NCI-H2029 (cell line): ENCODE results near the gene ZBTB46.

Source experiments
- DNase-seq: peaks from one replicate; lab custom pipeline; 2025; lab: John Stamatoyannopoulos, UW

ZBTB46 gene

DNA sequence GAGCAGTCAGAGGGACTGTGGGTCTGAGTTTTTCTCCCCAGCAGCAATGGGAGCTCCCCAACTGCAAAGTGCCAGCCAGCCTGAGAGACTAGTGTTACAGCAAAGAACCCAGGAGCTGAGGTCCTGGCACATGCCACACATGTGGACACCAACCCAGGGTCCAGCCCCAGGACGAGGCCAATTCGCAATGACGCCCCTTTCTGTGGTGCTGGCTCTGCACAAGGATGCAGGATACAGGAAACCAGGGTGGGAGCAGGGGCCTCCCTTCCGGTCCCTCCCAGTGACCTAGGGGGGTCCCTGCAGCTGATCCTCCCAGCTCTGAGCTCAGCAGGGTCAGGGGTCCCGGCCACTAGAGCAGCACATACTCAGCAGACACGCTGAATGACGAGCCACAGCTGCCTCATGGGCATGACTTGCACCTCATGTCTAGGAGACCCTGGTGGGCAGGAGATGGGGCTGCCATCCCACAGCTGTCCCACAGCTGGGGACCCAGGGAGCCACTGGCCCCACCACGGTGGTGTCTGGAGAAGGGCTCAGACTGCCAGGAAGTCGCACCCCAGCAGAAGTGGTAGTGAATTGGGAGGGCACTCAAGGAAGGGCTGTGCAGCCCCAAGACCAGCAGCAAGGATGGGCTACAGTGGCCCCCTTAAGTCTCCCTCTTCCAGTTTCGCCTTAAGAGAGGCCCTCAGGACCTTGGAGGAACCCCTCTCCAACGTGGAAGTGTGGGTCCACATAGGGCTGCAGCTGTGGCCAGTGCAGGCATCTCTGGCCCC lies 126.9 kb downstream of the ZBTB46 start:
- no peak for DNase-seq

DNA sequence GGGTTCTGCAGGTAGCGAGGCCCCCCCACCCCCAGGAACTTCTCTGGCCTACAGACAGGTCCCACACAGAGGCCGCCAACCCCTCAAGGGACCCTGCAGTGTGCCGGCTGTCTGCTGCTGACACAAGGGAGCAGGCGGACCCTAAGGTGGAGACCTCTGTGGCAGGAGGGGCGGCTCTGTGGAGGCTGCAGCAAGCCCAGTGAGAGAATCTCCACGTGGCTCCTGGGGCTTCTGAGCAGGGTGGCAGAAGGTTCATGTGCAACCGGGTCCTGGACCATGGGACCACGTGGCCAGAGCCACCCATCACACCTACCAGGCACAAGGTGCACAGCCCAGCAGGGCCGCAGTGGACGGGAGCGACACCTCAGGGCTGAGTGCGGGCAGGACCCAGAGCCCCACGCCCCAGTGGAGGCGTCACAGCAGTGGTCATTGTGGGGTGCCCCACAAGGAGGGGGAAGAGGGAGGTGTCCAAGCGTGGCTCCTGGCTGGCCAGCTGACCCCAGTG lies 127.5 kb downstream of the ZBTB46 start:
- DNase-seq = no peak

- DNase-seq = no peak
Observed at GRCh38 chr20:63702751-63703470, 128.2 kb downstream of the ZBTB46 start.

- no peak for DNase-seq
Observed at GRCh38 chr20:63702036-63702665, 128.9 kb downstream of the ZBTB46 start.

DNA sequence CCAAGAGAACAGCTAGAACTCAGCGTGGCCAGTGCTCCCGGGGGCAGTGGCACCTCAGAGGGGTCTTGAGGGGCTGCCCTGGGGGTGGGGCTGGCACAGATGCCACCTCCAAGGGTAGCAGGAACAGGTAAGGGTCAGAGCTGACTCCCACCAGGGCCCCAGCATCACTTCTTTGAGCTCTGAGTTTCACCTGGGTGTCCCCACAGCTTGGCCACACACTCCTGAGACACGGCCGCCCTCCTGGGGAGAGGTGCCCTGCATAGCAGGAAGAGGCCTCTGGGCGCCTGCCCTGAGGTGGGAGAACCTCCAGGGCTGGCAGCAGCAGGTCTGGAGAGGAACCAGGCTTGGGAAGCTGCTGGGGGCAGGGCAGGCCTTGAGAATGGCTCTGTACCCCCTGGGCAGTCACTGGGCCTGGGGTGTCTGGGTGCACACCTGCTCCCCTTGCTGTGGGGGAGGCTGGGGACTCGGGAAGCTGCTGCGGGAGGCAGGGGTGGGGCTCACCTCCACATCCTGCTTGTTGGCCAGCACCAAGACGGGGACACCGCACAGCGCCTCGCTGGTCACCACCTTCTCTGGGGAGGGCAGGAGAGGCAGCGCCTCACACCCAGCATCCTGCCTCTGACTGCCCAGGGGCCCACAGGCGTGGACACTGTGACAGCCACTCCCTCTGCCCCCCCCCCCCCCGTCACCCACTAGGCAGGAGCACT lies 129.6 kb downstream of the ZBTB46 start:
- DNase-seq = no peak

- no peak for DNase-seq
Observed at GRCh38 chr20:63701051-63701328, 130.1 kb downstream of the ZBTB46 start.

GRCh38 chr20:63700199-63701050 lies 130.6 kb downstream of the ZBTB46 start:
- DNase-seq = no peak

DNA sequence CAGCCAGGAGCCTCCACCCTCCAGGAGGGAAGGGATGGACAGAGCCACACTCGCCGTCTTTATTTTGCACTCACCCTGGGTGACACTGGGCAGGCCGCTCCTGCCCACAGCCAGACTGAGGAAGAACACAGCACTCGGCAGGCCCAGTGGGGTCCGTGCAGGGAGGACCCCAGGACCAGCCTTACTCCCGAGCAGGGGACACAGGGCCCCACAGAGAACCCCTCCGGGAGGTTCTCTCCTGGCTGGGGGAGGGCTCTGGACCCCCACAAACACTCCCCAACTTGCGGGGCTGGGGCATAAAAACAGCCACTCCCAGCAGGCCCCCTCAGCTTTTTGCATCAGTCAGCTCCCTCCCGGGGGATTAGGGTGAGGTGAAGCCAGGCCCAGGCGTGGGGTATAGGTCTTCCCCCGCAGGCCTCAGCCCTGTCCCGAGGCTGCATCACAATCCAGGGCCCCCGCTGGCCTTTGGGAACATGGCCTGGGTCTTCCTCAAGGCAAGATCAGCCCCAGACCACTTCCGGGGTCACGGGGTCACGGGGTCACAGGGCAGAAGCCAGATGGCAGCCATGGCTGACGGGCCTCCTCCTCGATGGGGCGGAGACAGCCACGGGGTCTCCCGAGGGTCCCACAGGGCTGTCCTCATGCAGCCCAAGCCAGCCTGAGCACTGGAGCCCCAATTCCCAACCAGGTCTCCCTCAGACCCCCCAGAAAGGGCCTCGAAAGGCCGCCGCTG lies 131.4 kb downstream of the ZBTB46 start:
- no peak for DNase-seq

DNA sequence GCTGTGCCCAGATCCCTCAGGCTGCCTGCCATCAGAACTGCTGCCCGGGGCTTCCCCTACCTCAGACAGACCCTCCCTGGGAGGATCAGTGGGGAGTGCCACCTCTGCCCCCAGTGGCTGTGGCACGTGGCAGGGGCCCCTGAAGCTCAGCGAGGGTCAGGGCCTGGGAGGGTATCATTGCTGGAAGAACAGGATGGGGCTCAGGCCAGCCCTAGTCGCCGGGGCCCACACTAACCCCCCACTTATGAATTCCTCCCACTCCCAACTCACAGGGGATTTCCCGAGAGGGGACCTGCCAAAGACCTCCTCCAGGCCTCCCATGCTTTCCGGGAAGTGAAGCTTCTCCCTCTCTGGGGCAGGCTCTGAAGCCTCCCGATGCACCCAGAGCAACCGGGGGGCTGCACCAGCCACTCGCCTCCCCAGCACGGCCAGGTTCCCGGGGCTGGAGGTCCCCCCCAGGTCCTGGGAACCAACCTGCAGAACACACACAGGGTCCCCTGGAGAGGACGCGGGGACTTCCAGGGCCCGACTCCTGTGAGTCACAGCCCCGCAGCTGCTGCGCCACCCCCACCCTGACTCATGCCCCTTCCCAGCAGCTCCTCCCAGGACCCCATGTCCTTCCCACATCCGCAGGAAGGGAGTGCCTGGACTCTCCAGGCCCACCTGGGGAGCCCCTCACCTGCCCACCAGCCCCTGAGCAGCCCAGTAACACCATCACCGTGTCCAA lies 132.2 kb downstream of the ZBTB46 start:
- DNase-seq = no peak

- DNase-seq = no peak
Observed at GRCh38 chr20:63697868-63698545, 133.1 kb downstream of the ZBTB46 start.

DNA sequence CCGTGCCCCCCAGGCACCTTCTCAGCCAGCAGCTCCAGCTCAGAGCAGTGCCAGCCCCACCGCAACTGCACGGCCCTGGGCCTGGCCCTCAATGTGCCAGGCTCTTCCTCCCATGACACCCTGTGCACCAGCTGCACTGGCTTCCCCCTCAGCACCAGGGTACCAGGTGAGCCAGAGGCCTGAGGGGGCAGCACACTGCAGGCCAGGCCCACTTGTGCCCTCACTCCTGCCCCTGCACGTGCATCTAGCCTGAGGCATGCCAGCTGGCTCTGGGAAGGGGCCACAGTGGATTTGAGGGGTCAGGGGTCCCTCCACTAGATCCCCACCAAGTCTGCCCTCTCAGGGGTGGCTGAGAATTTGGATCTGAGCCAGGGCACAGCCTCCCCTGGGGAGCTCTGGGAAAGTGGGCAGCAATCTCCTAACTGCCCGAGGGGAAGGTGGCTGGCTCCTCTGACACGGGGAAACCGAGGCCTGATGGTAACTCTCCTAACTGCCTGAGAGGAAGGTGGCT lies 133.7 kb downstream of the ZBTB46 start:
- DNase-seq = no peak

DNA sequence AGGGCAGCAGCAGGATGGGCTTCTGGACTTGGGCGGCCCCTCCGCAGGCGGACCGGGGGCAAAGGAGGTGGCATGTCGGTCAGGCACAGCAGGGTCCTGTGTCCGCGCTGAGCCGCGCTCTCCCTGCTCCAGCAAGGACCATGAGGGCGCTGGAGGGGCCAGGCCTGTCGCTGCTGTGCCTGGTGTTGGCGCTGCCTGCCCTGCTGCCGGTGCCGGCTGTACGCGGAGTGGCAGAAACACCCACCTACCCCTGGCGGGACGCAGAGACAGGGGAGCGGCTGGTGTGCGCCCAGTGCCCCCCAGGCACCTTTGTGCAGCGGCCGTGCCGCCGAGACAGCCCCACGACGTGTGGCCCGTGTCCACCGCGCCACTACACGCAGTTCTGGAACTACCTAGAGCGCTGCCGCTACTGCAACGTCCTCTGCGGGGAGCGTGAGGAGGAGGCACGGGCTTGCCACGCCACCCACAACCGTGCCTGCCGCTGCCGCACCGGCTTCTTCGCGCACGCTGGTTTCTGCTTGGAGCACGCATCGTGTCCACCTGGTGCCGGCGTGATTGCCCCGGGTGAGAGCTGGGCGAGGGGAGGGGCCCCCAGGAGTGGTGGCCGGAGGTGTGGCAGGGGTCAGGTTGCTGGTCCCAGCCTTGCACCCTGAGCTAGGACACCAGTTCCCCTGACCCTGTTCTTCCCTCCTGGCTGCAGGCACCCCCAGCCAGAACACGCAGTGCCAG lies 134.3 kb downstream of the ZBTB46 start, which contains the start of gene TNFRSF6B:
TSS of gene TNFRSF6B (plus strand) at position 25 of the 729 bp plus-strand sequence. CDS start at position 141, 116 bp downstream.
- no peak for DNase-seq

- no peak for DNase-seq
Observed at GRCh38 chr20:63696306-63696627, 134.8 kb downstream of the ZBTB46 start.

- DNase-seq = no peak
Observed at GRCh38 chr20:63695424-63696305, 135.4 kb downstream of the ZBTB46 start.

GRCh38 chr20:63694584-63695423 lies 136.3 kb downstream of the ZBTB46 start:
- DNase-seq = no peak

DNA sequence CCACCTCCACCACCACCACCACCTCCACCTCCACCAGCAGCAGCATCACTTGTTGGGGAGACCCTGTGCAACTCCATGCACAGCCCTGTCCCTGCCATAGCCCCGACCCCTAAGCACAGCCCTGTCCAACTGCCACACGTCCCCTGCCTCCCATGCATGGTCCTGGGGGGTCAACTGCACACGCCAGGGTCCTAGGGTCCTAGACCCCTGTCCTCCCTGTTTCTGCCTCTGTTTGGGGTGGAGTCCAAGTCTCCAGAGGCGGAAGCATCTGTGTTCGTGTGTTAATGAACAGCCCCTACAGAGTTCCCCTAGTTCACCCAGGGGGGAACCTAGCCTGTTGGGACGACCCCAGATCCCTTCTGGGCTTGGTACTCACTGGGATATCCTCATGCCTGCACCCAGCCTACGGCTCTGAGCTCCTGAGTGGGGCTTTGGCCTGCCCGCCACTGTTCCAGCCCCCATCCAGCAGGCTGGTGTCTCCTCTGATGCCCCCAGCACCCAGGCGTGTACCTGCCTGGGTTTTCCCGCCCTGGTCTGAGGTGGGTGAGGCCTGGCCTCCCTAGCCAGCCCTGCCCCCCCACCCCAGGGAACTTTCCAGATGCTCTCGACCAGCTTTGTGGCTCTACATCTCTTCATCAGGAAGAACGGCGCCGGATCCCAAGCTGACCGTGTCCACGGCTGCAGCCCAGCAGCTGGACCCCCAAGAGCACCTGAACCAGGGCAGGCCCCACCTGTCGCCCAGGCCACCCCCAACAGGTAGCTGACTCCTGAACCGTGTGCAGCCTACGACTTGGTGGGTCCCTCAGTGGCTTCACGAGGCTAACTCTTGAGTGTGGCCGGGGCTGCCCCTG lies 137.1 kb downstream of the ZBTB46 start:
- no peak for DNase-seq
